Activated T-helper 9 cell treated with anti-CD3 and anti-CD28 coated beads, Interleukin-2, amount 50 U/mL, for 16 hours (primary cell): ENCODE data around the gene CGB3.
"Not testable (repeated sequence)": the region's sequence is repeated elsewhere in the genome, so short reads cannot be mapped to it uniquely, and the experiment has no call there.

Experiments
- DNase-seq: peaks from one replicate; pipeline ENCODE4 v3.0.0-alpha.2; 2020; ENCODE audit warnings: low read depth

The CGB3 gene

GRCh38 chr19:49042177-49042576 lies 18.0 kb upstream of the CGB3 start:
- no peak for DNase-seq

GRCh38 chr19:49039736-49040135 lies 15.6 kb upstream of the CGB3 start:
- DNase-seq = not testable (repeated sequence)

GRCh38 chr19:49038557-49039276 lies 14.6 kb upstream of the CGB3 start:
- DNase-seq = not testable (repeated sequence)

GRCh38 chr19:49038111-49038510 lies 14.0 kb upstream of the CGB3 start:
- not testable (repeated sequence) for DNase-seq

- peak; percentile 38 for DNase-seq
These were observed 12.7 kb upstream of the CGB3 start, which contains the start of gene CGB1 for GRCh38 chr19:49036815-49037214. Gene CGB1, minus strand, starts transcription at chr19:49036895. Its CDS starts 184 bp downstream, at chr19:49036711.

GRCh38 chr19:49031642-49032301 lies 7.6 kb upstream of the CGB3 start, which contains the start of gene CGB2:
Gene CGB2, plus strand, starts transcription at chr19:49031890. Its CDS starts 206 bp downstream, at chr19:49032096.
- peak; percentile 57 for DNase-seq

GRCh38 chr19:49030323-49030722 lies 6.2 kb upstream of the CGB3 start:
- DNase-seq = not testable (repeated sequence)

GRCh38 chr19:49029749-49030148 lies 5.6 kb upstream of the CGB3 start:
- not testable (repeated sequence) for DNase-seq

- DNase-seq = not testable (repeated sequence)
These were observed 4.6 kb upstream of the CGB3 start for GRCh38 chr19:49028686-49029085.

- not testable (repeated sequence) for DNase-seq
These were observed 1.5 kb upstream of the CGB3 start for GRCh38 chr19:49025599-49025998.

GRCh38 chr19:49025088-49025487 lies 955 bp upstream of the CGB3 start:
- DNase-seq = not testable (repeated sequence)

- no peak for DNase-seq
These were observed 2.0 kb downstream of the CGB3 start for GRCh38 chr19:49022116-49022515.

- DNase-seq = no peak
These were observed 2.9 kb downstream of the CGB3 start for GRCh38 chr19:49020931-49021895.

GRCh38 chr19:49020342-49020741 lies 3.8 kb downstream of the CGB3 start:
- no peak for DNase-seq

GRCh38 chr19:49019242-49019932 lies 4.7 kb downstream of the CGB3 start:
- DNase-seq = peak; percentile 47

GRCh38 chr19:49018388-49019241 lies 5.5 kb downstream of the CGB3 start:
- DNase-seq = not testable (repeated sequence)

- DNase-seq = peak; percentile 45
These were observed 6.3 kb downstream of the CGB3 start for GRCh38 chr19:49017666-49018351.

GRCh38 chr19:49017041-49017665 lies 7.0 kb downstream of the CGB3 start, which contains the start of gene LHB:
Gene LHB, minus strand, starts transcription at chr19:49017091. Its CDS starts 10 bp downstream, at chr19:49017081.
- no peak for DNase-seq
